ENCODE measurements around the gene ENKUR.
"Not testable (repeated sequence)": the region's sequence is repeated elsewhere in the genome, so short reads cannot be mapped to it uniquely, and the experiment has no call there.

Gene ENKUR

DNA sequence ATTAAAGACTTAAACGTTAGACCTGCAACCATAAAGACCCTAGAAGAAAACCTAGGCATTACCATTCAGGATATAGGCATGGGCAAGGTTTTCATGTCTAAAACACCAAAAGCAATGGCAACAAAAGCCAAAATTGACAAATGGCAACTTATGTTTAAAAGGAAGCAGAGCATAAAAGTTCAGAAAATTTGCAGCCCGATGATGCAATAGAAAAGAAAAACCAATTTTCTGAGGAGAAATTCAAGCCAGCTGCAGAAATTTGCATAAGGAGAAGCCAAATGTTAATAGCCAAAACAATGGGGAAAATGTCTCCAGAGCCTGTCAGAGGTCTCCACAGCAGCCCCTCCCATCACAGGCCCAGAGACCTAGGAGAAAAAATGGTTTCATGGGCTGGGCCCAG, 4.4 kb downstream of the ENKUR start:
- H3K27ac Mint-ChIP-seq; H3K4me3 Mint-ChIP-seq; H3K4me1 Mint-ChIP-seq (ENCODE audit: low read depth); H3K27me3 Mint-ChIP-seq (ENCODE audit: low read depth); H3K36me3 Mint-ChIP-seq (ENCODE audit: low read depth); DNase-seq (ENCODE audit: low spot score); H3K9me3 Mint-ChIP-seq: not testable (repeated sequence)

DNA sequence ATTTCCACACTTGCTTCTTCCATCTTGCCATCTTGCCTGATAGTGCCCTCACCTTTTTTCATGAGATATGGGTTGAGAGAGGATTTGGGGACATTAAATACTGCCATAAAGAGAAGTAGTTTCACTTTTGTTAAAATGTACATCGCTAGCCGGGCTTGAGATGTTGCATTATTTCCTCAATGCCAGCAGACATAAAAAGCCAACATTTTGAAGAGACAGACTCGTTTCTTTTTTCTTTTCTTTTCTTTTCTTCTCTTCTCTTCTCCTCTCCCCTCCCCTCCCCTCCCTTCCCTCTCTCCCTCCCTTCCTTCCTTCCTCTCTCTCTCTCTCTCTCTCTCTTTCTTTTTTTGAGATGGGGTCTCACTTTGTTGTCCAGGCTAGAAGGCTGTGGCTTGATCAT, 17.9 kb downstream of the ENKUR start:
- H3K27ac Mint-ChIP-seq = no peak overlapping the region

DNA sequence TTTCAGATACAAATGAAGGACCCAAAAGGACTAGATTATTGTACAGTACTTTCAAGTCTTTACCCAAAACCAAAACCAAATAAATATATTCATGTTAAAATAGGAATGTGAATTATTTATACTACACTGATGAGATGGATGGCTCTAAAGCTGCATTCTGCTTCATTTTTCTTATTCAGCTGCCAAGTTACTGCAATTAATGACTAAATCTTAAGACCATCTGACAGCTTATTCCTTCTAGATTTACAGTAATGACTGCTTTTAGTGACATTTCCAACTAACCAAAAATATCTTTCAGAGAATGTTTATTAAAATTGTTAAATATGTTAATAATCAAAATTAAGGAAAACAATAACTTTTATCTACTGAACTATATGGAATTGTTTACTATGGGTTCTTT, 20.9 kb downstream of the ENKUR start:
- no peak for DNase-seq (ENCODE audit: low spot score)
- Mint-ChIP-seq H3K36me3 (ENCODE audit: low read depth) (no peaks in the 10 kb centered on the region), H3K9me3 (peaks cover 6% of the 10 kb centered on the region), H3K27me3 (ENCODE audit: low read depth) (peaks cover 8% of the 10 kb centered on the region), H3K4me3 (no peak overlapping the region), H3K27ac (no peak overlapping the region), H3K4me1 (ENCODE audit: low read depth) (no peaks in the 10 kb centered on the region)

More for the DNA sequence above, 17.9 kb downstream of the ENKUR start:
- no peak for DNase-seq (ENCODE audit: low spot score)
- Mint-ChIP-seq H3K4me3 (no peak overlapping the region), H3K9me3 (peaks cover 18% of the 10 kb centered on the region), H3K4me1 (ENCODE audit: low read depth) (no peaks in the 10 kb centered on the region), H3K36me3 (ENCODE audit: low read depth) (no peaks in the 10 kb centered on the region), H3K27me3 (ENCODE audit: low read depth) (peaks cover 21% of the 10 kb centered on the region)

DNA sequence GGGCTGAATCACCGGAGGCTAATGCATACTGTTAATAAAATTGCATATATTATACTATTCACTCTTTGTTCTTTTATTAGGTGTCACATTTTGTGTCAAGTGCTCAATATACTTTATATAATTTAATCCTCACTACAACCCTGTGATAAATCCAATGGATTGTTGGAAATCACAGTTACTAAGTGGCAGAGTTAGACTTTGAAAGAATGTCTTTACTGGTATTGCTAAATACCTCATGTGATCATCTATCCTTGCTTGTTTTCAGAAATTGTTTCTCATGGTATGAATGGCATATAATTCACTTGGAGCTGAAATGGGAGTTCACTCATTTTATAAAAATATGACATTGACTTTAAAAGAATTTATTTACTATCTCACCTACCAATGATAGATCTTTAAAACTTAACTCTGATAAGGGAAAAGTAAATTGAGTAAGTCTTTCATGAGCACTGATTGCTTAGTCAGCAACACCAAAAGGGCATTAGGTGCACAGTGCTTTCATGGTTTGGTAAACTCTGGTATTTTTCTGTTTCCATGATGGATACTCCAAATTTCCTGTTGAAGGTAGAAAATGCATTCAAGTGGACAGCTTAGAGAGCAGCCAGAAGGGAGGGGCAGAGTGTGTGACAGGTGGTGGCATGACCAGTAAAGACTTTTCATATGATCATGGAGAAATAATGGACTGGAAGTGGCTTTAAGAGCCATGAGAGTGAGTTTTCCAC, 22.6 kb downstream of the ENKUR start:
- DNase-seq (ENCODE audit: low spot score) = no peak
- Mint-ChIP-seq H3K4me1 (ENCODE audit: low read depth) (no peaks in the 10 kb centered on the region), H3K27me3 (ENCODE audit: low read depth) (peaks cover 6% of the 10 kb centered on the region), H3K36me3 (ENCODE audit: low read depth) (no peaks in the 10 kb centered on the region), H3K4me3 (no peak overlapping the region), H3K27ac (no peak overlapping the region), H3K9me3 (no peaks in the 10 kb centered on the region)

DNA sequence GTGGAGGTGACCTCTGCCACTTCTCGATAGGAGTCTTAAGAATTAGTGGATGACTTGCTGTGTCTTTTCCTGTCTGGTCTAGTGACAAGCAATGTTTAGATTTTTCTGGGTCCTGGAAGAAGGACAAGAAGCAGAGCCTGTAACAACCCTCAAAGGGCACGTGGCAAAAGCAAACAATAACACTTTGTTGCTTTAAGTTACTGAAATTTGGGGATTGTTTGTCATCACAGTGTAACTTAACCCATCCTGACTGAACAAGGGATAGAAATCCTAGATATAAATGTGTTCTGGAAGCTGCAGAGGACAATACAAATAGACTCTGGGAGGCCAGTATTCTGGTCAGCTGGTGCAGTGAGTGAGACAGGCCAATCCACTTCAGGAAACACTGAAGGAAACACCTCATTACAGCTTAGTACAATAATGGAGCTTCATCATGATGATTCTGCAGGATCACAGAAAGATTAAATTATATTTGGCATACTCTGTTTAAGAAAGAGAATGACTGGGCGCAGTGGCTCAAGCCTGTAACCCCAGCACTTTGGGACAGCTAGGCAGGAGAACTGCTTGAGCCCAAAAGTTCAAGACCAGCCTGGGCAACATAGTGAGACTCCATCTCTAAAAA, 23.3 kb downstream of the ENKUR start:
- H3K4me3 Mint-ChIP-seq = no peak overlapping the region
- H3K9me3 Mint-ChIP-seq = no peaks in the 10 kb centered on the region
- peaks cover 6% of the 10 kb centered on the region for H3K27me3 Mint-ChIP-seq (ENCODE audit: low read depth)
- no peak overlapping the region for H3K27ac Mint-ChIP-seq
- no peaks in the 10 kb centered on the region for H3K4me1 Mint-ChIP-seq (ENCODE audit: low read depth)
- no peak for DNase-seq (ENCODE audit: low spot score)
- H3K36me3 Mint-ChIP-seq (ENCODE audit: low read depth) = no peaks in the 10 kb centered on the region

DNA sequence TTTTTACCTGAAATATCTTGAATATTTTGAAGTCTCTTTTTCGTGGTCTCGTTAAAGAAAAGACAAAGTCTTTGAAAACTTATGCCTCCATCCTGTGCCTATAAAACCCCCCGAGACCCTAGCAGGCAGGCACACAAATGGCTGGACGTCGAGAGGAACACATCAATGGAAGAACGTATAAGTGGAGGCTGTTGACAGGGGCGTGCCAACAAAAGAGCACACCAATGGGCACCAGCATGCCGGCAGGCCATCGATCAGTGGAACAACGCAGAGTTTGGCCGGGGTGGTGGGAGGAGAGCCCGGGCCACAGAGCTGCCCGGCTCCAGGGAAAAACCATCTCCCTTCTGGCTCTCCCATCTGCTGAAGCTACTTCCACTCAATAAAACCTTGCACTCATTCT, 24.7 kb downstream of the ENKUR start:
- H3K27ac Mint-ChIP-seq = no peak overlapping the region
- peaks cover 6% of the 10 kb centered on the region for H3K27me3 Mint-ChIP-seq (ENCODE audit: low read depth)
- H3K4me1 Mint-ChIP-seq (ENCODE audit: low read depth) = no peaks in the 10 kb centered on the region
- H3K36me3 Mint-ChIP-seq (ENCODE audit: low read depth) = no peaks in the 10 kb centered on the region
- no peaks in the 10 kb centered on the region for H3K9me3 Mint-ChIP-seq
- DNase-seq (ENCODE audit: low spot score) = no peak
- no peak overlapping the region for H3K4me3 Mint-ChIP-seq

DNA sequence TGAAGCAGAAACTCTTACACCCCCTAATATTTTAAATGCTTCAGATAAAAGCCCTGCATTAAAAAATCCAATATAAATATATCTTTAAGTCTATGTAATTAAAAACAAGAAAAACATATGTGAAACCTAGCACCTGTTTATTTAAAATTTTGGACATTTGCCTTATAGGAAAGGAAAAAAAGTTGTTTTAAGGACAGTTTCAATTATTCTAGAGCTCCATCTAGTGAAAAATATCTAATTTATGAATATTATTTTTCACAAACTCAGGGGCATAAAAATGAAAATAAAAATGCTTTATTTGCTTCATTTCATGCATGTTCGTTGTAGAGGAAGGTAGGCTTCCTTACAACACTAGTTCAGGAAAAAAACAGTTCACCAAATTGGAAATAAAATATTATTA, 26.1 kb downstream of the ENKUR start:
- peaks cover 6% of the 10 kb centered on the region for H3K27me3 Mint-ChIP-seq (ENCODE audit: low read depth)
- H3K36me3 Mint-ChIP-seq (ENCODE audit: low read depth) = no peaks in the 10 kb centered on the region
- no peak overlapping the region for H3K27ac Mint-ChIP-seq
- H3K4me3 Mint-ChIP-seq = no peak overlapping the region
- DNase-seq (ENCODE audit: low spot score) = no peak
- H3K4me1 Mint-ChIP-seq (ENCODE audit: low read depth) = no peaks in the 10 kb centered on the region
- H3K9me3 Mint-ChIP-seq = no peaks in the 10 kb centered on the region

DNA sequence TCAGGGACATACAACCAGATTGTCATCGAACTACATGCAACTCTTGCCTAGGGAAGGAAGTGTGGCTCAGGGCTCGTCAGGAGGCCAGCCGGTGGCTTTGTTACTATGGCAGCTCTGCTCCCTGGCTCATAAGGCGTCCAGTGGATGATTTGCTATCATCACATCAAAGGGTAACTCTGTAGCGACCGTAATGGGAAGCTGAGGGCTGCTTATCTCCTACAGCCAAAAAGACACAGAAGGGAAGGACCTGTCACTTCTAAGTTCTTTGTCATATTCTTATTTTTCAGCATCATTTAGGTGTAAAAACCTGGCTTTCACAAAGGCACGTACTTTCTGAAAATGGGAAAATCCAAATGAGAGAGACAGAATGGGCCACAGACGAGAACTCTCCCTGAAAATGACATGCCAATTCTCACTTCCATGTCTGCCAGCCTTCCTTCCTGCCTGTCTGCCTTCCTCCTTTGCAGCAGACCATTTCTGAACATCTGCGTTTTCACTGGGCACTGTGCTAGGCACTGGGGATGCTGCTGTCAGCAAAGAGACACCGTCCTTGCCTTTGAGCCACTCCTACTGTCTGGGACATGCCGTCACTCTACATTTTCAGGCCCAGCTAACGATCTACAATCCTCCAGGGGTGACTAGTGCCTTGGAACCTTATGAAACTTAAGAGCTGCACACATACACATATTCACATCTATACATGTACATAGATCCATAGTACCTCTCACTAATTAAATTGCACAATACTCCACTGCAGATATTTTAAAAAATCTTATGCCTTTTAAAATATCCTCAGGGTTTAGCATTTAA, 26.9 kb downstream of the ENKUR start:
- DNase-seq (ENCODE audit: low spot score) = no peak
- no peak overlapping the region for H3K4me3 Mint-ChIP-seq

DNA sequence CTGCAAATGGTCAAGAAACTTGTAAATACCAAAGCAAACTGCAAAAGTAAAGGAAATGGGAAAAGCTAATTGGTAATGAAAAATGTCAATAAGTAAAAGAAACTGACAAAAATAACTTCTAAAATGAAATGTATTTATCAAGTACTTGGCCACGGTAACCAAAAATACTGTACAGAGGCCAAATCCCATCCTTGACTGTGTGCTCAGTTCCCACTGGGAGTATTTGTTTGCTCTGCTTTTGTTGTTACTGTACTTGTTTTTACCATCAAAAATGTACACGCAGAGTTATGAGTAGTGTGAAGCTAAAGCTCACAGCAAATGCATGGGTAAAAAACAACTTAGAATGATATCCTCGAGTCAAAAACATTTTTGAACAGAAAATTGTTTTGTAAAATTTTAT, 31.1 kb downstream of the ENKUR start:
- no peak overlapping the region for H3K4me3 Mint-ChIP-seq
- peaks cover 10% of the 10 kb centered on the region for H3K4me1 Mint-ChIP-seq (ENCODE audit: low read depth)
- no peak for DNase-seq (ENCODE audit: low spot score)
- H3K9me3 Mint-ChIP-seq = no peaks in the 10 kb centered on the region
- H3K27ac Mint-ChIP-seq = no peak overlapping the region
- H3K36me3 Mint-ChIP-seq (ENCODE audit: low read depth) = no peaks in the 10 kb centered on the region
- peaks cover 2% of the 10 kb centered on the region for H3K27me3 Mint-ChIP-seq (ENCODE audit: low read depth)

More for the DNA sequence above, 26.9 kb downstream of the ENKUR start:
- Mint-ChIP-seq H3K4me1 (ENCODE audit: low read depth) (no peaks in the 10 kb centered on the region), H3K27ac (no peak overlapping the region), H3K27me3 (ENCODE audit: low read depth) (peaks cover 6% of the 10 kb centered on the region), H3K9me3 (no peaks in the 10 kb centered on the region), H3K36me3 (ENCODE audit: low read depth) (no peaks in the 10 kb centered on the region)

DNA sequence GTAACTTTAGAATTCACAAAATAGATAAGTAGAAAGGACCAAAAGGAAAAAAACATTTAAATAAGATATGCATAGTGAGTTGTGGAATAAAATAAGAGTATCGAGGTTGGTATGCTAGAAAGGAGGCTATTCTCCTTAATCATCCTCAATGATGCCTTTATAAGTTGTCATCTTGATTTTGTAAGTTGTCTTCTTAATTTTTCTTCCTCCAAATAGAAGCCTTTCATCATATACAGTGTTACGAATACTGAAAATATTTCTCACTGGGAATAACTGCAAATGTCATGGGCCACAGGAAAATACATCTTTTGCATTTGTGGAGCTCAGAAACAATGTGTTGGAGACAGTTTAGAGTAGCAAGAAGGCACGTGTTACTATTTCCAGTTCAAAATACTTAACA, 32.0 kb downstream of the ENKUR start:
- H3K27me3 Mint-ChIP-seq (ENCODE audit: low read depth) = peaks cover 6% of the 10 kb centered on the region
- H3K36me3 Mint-ChIP-seq (ENCODE audit: low read depth) = no peaks in the 10 kb centered on the region
- H3K9me3 Mint-ChIP-seq = no peaks in the 10 kb centered on the region
- DNase-seq (ENCODE audit: low spot score) = no peak
- H3K4me3 Mint-ChIP-seq = no peak overlapping the region
- no peak overlapping the region for H3K27ac Mint-ChIP-seq
- peaks cover 10% of the 10 kb centered on the region for H3K4me1 Mint-ChIP-seq (ENCODE audit: low read depth)

DNA sequence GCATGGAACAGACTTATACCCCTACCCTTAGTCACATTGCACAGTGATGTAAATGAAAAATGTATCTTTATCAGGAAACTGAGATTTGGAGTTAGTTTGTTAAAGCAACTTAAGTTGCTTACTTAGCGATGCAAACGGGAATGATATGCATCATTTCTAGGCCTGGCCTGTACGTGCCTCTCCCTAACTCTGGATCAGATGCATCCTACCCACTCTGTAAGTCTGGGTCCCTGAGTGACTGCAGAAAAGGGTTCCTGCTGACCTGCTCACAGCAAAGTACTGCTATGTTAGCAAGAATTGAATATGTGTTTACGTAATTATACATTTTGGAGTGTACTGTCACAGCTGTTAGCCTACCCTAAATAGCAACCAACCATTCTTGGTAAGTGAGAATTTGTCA, 32.8 kb downstream of the ENKUR start:
- DNase-seq (ENCODE audit: low spot score) = no peak
- Mint-ChIP-seq H3K4me1 (ENCODE audit: low read depth) (peaks cover 10% of the 10 kb centered on the region), H3K4me3 (no peak overlapping the region), H3K27ac (no peak overlapping the region), H3K36me3 (ENCODE audit: low read depth) (no peaks in the 10 kb centered on the region), H3K27me3 (ENCODE audit: low read depth) (peaks cover 12% of the 10 kb centered on the region), H3K9me3 (no peaks in the 10 kb centered on the region)

DNA sequence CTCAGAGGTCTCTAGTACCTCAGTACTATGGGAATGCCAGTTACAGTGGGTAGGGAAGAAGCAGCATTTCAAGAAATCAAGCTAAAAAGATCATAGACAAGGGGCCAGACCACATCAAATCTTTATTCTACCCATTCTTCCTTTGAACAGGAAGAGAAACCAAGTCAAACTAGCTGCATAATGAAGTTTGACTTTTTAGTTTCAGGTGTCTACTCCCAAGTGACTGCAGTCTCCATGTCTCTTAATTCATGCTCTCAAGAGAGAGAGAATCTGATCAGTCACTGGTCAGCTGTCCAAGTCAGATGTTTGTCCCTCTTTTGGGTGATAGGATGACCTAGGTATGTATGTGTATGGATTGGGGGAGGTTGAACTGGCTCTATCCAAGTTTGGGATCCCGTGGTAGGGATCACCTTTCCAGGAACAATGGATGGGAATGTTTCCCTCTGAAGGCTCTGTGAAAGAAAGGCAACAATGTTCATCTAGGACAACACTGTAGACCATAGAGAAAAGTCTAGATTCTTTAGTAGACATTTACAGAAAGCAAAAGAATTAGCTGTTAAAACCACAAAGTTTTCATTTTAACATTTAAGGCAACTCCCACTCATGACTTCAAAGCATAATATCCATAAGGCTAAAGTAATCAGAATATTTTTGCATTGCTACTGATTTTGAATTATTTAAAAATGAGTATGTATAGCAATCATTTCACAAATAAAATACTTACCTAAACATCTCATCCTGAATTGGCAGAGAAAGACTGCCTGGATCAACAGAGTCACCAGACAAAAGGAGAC, 33.4 kb downstream of the ENKUR start:
- Mint-ChIP-seq H3K27ac (no peak overlapping the region), H3K4me3 (no peak overlapping the region), H3K4me1 (ENCODE audit: low read depth) (peaks cover 10% of the 10 kb centered on the region), H3K9me3 (no peaks in the 10 kb centered on the region), H3K27me3 (ENCODE audit: low read depth) (peaks cover 12% of the 10 kb centered on the region), H3K36me3 (ENCODE audit: low read depth) (no peaks in the 10 kb centered on the region)
- DNase-seq (ENCODE audit: low spot score) = no peak

DNA sequence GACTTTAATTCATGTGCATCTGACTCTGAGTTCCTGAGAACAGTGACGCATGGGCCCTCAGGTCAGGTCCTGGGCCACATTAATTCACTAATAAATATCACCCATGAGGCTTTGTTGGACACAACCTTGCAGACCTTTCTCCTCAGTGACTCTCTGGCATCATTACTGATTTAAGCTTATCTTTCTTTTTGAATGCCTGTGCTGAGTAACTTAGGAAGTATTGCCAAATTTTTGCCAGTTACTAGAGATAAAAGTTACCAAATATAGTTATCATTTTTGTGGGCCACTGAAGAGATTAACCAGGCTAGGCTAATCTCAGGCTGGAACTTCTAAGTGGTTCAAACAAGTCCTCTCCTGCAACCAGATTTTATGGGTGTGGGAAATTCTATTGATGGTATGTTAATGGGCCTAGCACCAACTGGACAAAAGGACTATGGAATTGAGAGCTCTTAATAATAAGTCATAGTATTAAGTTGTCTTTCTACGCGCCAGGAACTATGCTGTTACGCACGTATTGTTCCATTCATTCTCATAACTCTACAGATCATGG, 34.7 kb downstream of the ENKUR start:
- Mint-ChIP-seq H3K9me3 (no peaks in the 10 kb centered on the region), H3K4me3 (no peak overlapping the region), H3K36me3 (ENCODE audit: low read depth) (no peaks in the 10 kb centered on the region), H3K4me1 (ENCODE audit: low read depth) (peaks cover 10% of the 10 kb centered on the region), H3K27me3 (ENCODE audit: low read depth) (peaks cover 14% of the 10 kb centered on the region), H3K27ac (no peak overlapping the region)
- DNase-seq (ENCODE audit: low spot score) = no peak

Data from T-helper 2 cell treated with Interferon-gamma antibody and Interleukin-4, amounts not matched to agents 5 μg/mL and 100 μg/mL, for 36 hours (primary cell).